Head of caudate nucleus (tissue), 42 donors: Measurements from ENCODE around the gene EIF4H.
"Not testable (repeated sequence)": the region's sequence is repeated elsewhere in the genome, so short reads cannot be mapped to it uniquely, and the experiment has no call there.

Experiments used
- DNase-seq, 42 donors: peaks; one replicate each; pipeline versions ENCODE4 v3.0.0 to v3.0.0-alpha.2; 2020 to 2021; ENCODE audit warnings: mixed read lengths in 7 of 42
- intact Hi-C: fragments of 100-400 bp; cut with DNase I; formaldehyde crosslinking; loops from one replicate; pipeline ENCODE4 v1.15.0; 2022

The EIF4H gene

GRCh38 chr7:74194686-74195085, 20.5 kb downstream of the EIF4H start:
- peak in 3 of 42 donors; percentile 20 to 29 (median 26) for DNase-seq
- intact Hi-C loops, result no loop called here

GRCh38 chr7:74195139-74195860, 21.1 kb downstream of the EIF4H start:
- intact Hi-C loops, result not testable (repeated sequence)
- DNase-seq, result peak in 8 of 42 donors; percentile 30 to 69 (median 36)

- intact Hi-C loops, result not testable (repeated sequence)
- DNase-seq, result peak in 40 of 42 donors; percentile 28 to 80 (median 49)
Observed at GRCh38 chr7:74195968-74196654, 22.0 kb downstream of the EIF4H start.

GRCh38 chr7:74197449-74198124, 23.4 kb downstream of the EIF4H start:
- intact Hi-C loops, result no loop called here
- DNase-seq, result peak in 4 of 42 donors; percentile 10 to 35 (median 30)

GRCh38 chr7:74199551-74200355, 25.6 kb downstream of the EIF4H start:
- intact Hi-C loops, result no loop called here
- peak in 4 of 42 donors; percentile 10 to 34 (median 32) for DNase-seq

- intact Hi-C loops, result no loop called here
- DNase-seq, result peak in 8 of 42 donors; percentile 25 to 53 (median 33)
Observed at GRCh38 chr7:74202841-74203556, 28.8 kb downstream of the EIF4H start.

- intact Hi-C loops, result no loop called here
- DNase-seq, result no peak
Observed at GRCh38 chr7:74203956-74204618, 29.9 kb downstream of the EIF4H start.

- intact Hi-C loops, result loop anchor here (5.0 kb wide), 2 partner anchors 46 to 196 kb away; partner anchors contain the start of gene RFC2
- not testable (repeated sequence) for DNase-seq
Observed at GRCh38 chr7:74206052-74206451, 31.9 kb downstream of the EIF4H start.

- peak; percentile 40 to 97 (median 90) for DNase-seq
- intact Hi-C loops, result loop anchor here (5.0 kb wide), 2 partner anchors 46 to 196 kb away; partner anchors contain the start of gene RFC2
Observed at GRCh38 chr7:74206589-74207120, 32.5 kb downstream of the EIF4H start.

- intact Hi-C loops, result loop anchor here (5.0 kb wide), 2 partner anchors 45 to 195 kb away; partner anchors contain the start of gene RFC2
- no peak for DNase-seq
Observed at GRCh38 chr7:74207586-74207985, 33.4 kb downstream of the EIF4H start.

- not testable (repeated sequence) for DNase-seq
- intact Hi-C loops, result loop anchor here (5.0 kb wide), 2 partner anchors 44 to 194 kb away; partner anchors contain the start of gene RFC2
Observed at GRCh38 chr7:74208241-74208640, 34.1 kb downstream of the EIF4H start.

- DNase-seq, result no peak
- intact Hi-C loops, result no loop called here
Observed at GRCh38 chr7:74212661-74213060, 38.5 kb downstream of the EIF4H start.

GRCh38 chr7:74214816-74215630, 40.9 kb downstream of the EIF4H start:
- intact Hi-C loops, result no loop called here
- no peak for DNase-seq

GRCh38 chr7:74215921-74216320, 41.8 kb downstream of the EIF4H start:
- no peak for DNase-seq
- intact Hi-C loops, result no loop called here

GRCh38 chr7:74216361-74216761, 42.2 kb downstream of the EIF4H start:
- no peak for DNase-seq

More at GRCh38 chr7:74216361-74216761, 42.2 kb downstream of the EIF4H start:
- intact Hi-C loops, result no loop called here
